GM21529 (cell line): ENCODE measurements around the gene LIPA.
A peak's percentile ranks its signal among the peaks of the same experiment; 100 is the strongest.
"Not testable (repeated sequence)": the region's sequence is repeated elsewhere in the genome, so short reads cannot be mapped to it uniquely, and the experiment has no call there.

Experiments used
- ATAC-seq: cut with Tn5 transposase; IDR thresholded peaks from one replicate; pipeline ENCODE4 v1.9.1; 2021; ENCODE audit not compliant: unreplicated experiment

The LIPA gene

DNA sequence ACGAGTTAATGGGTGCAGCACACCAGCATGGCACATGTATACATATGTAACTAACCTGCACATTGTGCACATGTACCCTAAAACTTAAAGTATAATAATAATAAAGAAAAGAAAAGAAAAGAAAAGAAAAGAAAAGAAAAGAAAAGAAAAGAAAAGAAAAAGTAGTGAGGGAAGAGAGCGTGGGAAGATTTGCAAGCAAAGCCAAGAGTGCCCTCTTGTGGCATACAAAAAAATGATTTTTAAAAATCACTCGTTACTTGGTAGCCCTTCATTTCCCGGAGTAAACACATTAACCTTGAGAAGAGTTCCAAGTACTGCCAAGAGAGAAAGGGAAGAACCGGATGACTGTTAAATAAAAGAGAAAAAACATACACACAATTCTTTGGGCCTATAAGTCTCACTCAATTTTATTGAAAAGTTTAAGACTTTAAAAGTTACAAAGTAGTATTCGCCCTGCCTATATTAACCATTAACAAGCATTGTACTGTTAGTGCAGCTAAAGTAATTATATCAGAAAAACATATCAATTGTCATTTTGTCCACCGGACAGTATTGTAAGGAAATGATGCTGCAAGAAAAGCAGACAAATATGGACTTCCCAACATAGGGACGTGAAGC lies 38.3 kb downstream of the LIPA start:
- no peak for ATAC-seq

DNA sequence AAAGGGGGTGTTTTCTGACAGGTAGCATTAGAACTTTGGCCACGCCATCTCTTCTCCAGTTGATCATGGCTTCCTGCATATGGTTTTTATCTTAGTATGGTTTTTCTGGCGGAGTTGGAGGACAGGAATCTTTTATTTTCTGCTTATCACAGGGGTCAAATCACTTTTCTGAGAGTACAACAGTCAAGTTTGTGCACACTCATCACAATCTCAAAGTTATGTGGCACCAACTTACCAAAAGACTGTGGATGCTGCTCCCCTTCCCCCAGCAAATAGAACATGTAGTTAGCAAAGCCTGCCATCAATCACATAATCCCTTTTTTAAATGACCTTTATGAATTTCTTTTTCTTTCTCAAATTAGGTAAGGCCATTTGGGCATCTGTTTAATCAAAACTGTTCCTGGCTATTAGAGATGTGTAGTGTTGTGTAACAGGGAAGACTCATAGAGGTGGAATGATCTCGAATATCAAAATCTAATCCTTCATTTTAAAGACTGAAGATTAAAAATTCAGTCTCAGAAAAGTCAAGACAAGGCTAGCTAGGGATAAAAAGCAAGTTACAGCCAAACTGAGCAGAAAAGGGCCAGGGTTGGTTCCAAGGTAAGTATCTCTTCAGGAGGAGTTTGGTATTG lies 40.7 kb downstream of the LIPA start:
- ATAC-seq = no peak

DNA sequence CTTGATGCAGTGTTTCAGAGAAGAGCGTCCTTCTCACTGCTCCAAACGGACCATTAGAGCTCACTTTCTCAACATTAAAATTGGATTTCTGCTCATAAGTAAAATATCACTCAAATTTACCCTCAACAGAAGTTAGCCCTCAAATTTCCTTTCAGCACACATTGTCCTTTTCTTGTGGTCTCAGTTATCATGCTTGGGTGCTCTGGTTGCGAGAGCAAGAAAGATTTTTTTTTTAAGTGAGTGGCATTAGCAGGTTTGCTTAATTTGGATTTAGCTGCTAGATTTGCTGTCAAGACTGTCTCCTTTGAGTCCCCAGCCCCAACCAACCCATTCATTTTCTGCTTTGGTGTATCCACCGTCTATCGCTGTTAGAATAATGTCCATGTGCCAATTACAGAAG lies 41.9 kb downstream of the LIPA start:
- no peak for ATAC-seq

DNA sequence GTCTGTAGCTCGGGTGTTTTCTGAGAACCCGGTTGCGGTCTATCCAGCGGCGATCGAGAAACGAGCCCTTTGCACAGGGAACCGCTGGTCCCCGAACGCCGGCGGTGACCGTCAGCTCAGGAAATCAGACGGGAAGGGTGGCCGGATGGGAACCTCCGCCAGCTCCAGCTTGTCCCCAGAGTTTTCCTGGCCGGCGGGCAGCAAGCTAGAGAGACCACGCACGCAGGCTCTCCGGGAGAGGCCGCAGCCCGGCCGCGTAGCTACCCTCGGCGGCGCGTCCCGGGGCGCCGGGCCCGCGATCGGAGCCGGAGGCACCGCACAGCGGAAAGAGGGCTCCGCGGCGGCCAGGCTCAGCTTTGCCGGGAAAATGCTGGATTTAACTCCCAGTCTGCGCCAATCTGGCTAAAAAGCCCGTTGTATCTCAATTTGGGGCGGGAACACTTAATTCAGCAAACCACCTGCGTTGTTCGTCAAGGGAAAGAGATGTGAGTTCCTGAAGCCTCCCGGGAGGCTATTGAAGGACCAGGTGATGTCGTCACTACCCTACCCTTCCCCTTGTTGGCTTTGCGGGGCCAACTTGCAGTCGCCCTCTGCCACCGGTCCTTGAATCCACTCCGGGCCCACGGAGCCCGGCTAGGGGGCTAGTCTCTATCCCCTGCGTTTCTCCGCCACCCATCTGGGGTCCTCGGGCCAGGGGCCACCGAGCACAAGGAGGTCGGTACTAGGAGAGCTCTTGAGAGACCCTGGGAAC lies 43.6 kb downstream of the LIPA start:
- ATAC-seq = peak; percentile 18

DNA sequence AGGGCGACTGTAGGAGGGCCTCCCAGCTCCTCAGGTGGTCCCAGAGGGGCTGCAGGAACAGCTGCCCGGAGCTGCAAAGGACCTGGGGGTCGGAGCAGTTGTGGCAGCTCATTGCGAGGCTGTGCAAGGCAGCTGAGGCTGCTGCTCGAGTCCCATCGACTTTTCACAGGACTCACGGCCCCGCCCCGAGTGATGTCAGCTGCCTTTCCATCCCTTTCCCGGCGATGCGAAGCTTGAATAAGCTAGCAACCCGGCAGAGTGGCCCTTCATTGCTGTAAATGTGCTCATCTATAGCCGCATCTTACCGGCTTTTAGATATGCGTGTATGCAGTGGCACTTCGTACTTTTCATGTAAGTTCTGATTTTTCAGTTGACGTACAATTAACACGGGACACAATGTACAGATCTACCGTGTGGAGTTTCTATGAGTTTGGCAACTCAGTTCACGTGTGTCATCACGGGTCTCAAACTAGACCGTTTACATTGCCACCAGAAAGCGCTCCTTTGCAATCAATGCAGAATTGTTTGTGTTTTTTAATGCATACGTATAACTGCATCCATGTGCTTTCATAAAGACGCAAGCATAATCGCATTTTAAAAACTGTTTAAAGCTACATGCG lies 44.3 kb downstream of the LIPA start, which contains the start of gene CH25H:
CH25H (minus strand) TSS at position 137 of the 620 bp plus-strand sequence; CDS start at position 112, 25 bp downstream.
- ATAC-seq = peak; percentile 36

DNA sequence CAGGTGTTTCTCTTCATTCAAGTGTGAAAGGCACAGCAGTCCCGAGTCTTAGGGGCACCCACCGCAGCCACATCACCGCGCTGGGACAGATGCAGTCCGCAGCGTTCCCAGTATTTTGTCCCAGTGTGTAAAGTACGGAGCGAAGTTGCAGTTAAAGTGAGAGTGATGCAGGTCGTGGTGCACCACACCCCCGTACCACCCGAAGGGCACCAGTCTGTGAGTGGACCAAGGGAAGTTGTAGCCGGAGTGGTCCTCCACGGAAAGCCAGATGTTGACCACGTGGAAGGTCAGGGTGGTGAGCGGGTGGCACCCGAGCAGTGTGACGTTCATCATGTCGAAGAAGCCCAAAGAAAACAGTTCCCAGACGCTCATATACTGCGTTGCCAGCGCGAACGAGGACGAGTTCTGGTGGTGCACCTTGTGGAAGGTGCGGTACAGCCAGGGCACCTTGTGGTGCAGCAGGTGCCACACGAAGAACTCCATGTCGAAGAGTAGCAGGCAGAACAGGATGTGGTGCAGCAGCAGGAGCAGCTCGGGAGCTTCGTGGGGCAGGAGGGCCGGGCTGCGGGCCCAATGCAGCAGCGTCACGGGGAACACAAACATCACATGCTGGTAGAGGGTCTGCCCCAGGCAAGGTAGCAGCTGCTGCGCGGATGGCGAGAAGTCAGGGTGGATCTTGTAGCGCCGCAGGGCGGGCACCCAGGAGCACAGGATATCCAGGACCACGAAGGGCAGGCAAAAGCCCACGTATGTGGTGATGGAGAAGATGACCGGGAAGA lies 45.0 kb downstream of the LIPA start:
- peak; percentile 31 for ATAC-seq

DNA sequence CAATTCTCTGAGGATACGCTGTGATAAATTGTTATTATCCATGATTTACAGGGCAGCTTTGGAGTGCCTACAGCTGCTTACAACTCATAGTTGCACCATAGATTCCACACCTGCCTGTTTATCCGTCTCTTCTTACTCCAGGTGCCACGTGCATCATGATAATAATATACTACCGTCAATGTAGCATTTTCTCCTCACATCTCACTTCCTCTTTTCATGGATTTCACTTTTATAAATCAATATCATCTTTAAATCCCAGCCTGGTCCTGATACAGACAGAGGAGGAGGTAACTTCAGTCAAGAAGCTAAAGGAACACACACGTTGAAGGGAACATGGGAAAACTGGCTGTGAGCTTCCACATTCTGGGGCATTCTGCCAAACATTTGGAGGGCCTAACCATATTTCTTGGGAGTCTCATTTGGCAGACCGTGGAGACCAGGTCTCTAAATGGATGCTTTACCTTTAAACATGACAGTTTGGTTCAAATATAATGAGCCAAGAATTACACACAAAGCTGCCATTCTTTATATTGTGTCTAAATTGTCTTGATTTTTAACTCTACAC lies 46.9 kb downstream of the LIPA start:
- ATAC-seq = no peak

DNA sequence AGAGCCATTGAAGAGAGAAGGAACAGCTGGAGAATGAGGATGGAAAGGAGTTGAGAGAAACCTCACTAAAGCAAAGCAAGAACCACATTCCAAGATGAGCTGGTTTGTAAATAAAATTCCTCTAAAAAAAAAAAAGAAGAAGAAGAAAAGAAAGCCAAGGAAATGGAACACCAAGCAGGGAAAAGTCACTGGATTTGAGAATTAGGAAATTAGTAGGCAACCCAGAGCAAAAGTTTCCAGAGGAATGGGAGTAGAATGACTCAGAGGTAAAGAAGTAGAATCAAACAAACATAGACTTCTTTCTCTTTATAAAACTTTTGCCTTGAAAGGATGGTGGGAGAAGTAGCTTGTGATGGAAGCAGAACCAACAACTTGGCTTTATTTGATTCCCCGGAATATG lies 48.3 kb downstream of the LIPA start:
- ATAC-seq = no peak

DNA sequence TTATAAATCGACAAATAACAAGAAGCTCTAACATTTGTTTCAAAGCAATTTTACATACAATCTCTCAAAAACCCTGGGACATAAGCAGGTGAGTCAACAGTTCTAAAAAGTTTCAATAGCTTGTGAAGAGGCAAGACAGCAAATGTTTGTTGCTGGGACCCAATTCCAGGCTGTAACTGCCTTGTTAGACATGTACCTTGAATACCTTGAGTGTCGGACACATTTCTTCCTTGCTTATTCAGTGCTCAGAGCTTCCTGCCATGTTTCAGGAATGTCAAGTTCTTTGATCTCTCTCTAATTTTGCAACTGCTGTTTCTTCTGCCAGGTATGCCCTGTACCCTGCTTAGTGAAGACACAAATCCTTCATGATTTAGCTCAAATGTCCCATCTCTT lies 49.5 kb downstream of the LIPA start:
- no peak for ATAC-seq

DNA sequence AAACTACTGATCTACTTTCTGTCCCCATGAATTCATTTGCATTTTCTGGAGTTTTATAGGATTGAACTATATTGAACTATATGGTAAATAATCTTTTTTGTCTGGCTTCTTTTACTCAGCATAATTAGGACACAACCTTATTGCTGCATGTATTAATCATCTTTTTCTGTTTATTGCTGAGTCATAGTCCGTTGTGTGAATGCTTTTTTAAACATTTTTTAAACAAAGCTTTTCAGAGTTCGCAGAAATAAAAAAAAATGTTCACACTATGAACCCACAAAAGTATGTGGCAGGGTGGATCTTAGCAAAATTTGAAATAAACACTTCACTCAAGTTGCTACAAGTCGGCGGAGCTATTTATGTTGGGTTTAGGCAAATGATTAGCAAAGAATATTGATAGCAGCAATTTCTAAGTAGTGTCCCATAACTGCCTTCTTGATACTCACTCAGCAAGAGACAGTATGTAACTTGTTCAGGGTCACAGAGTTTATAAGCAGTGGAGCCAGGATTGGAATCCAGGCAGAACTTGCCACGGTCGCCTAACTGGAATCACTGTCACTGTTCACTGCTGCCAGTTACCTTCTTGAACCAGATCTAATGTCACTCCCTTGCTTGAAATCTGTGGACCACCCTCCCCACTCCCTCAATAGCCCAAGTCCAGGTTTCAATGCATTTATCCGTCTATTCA lies 50.1 kb downstream of the LIPA start:
- ATAC-seq = no peak

DNA sequence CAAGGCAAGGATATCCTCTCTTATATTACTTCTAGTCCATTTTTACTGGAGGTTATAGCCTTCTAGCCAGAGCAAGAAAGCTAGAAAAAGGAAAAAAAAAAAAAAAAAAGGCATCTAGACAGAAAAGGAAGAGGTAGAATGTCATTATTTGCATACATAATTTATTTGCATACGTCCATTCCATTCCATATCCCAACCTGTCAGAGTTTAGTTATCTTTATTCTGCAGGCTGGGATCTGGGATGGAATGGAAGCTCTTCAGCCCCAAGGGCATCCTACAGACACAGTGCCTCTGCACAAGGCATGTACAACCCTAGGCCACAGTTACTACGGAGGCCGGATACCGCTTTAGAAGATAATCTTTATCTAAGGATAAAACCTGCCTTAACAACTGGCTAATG lies 54.1 kb downstream of the LIPA start:
- ATAC-seq = no peak

DNA sequence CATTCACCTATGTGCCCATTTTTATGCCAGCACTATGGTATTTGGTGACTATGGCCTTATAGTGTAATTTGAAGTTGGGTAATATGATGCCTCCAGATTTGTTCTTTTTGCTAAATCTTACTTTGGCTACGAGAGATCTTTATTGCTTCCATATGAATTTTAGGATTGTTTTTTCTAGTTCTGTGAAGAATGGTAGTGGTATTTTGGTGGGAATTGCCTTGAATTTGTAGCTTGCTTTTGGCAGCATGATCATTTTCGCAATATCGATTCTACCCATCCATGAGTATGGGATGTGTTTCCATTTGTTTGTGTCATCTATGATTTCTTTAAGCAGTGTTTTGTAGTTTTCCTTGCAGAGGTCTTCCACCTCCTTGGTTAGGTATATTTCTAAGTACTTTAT lies 60.3 kb downstream of the LIPA start:
- not testable (repeated sequence) for ATAC-seq

DNA sequence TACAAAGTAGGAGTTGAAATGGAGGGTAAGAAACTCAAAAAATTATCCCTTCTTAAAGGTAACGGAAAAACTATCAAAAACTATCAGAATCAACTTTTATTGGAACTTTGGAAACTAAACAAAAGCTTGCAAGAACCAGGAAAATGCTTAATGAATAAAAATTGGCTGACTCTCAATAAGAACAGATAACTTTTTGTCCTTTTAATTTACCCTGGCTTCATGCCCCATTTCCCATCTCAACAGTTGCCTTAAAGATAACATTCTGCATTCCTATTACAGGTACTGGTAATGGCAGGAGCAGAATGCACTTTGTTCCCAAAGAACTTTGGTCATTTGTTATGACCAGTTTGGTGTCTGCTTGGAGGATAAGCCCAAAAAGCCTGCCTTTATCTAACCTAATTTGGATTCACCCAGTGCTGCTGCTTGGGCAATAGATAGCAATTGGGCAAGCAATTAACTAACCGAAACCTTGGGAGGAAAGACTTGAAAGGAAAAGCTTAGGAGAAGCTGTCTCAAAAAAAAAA lies 62.3 kb downstream of the LIPA start:
- ATAC-seq = no peak

DNA sequence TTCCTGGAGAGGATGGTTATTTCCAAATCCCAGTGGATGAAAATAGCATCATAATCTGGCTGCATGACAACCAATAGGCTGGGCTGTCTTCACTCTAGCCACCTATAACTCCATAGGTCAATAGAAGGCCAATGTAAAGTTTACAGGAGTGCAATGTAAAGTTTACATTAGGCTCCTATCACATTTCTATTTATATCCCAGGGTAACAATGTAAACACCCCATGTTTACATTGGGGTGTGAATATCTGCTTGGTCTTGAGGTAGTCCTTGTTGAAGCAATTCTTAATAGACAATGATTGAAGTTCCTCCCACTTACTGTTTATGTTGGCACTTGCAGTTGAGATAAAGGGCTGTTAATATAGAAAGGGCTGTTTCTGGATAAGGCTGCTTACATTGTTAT lies 65.9 kb downstream of the LIPA start:
- no peak for ATAC-seq

DNA sequence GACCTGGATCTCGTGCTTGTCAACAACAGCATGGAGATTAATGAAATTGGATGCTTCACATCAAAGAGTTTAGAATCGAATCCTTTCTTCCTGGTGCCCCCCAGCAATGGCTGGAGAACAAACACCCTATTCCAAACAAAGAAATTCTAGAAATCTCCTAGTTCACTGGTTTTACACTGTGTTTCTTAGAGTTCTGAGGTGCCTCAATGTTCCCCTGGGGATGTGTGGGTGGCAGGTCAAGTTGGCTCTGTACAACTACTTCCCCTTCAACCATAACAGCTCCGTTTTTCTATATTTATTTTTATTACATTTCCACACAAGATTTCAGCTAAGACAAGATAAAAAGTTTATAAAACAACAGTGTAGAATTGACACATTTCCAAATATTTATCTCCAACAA lies 66.9 kb downstream of the LIPA start:
- ATAC-seq = no peak

DNA sequence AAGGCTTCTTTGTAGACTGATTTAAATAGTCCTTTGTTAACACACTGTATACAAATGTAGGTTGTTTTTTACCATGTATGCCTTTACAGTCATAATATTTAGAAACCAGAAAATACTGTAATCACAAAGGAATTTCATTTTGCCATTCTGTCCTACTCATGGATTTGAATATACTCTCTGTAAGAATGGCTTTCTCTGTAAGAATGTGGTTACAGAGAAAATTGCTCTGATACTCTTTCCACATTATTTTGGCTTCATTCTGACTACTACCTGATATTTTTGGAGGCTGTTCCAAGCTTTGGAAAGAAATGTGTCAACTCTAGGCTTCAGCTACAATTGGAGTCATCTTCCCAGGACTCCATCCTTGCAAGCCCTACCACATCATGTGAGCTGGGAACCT lies 68.0 kb downstream of the LIPA start:
- ATAC-seq = no peak

DNA sequence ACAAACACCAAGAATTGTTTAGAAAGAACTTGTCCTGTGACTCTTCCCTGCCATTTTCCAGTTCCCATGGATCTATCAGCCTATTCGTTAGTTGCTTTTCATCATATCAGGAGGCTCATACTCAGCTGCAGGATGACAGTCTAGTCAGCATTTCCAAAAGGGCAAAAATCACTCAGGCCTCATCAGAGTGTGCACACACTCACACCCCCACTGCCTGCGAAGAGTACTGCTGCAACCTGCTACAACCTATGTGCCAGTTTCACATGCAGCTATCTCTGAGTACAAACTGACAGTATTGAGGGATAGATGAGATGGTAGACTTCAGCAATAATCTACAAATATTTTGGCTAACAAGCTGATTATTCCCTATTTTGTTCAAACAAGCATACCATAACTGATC lies 68.7 kb downstream of the LIPA start:
- ATAC-seq = no peak

DNA sequence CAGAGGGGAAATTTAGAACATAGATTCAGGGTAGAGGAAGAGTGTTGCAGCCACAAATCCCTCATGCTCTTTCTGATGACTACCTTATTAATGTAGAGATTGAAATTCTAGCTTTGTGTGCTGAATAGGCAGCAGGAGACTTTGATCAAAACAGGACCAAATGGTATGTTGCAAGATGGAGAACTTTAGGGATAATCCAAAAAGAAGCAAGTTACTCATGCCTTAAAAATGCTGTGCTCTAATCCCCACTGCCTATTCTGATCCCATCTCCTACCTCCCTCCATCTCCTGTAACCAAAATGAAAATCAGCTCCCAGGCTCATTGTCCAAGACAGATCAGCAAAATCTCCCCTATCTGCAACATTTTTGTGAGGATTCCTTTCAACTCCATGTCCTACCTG lies 75.8 kb downstream of the LIPA start:
- no peak for ATAC-seq

DNA sequence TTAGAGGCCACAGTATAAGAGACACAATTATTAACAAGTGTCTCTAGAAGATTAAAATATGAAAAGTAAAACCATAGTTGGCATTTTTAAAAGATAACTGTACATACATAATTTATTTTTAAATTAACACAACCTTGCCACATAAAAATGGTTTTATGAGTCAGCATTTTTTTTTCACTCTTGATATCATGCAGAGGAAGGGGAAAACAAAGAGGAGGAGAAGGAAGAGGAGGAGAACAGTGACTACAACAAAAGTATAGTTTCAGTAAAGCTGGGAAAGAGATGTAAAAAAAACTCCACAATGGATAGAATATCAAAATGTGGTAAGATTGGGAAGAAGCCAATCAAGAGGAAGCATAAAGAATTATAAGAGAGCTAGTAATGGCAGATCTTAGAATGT lies 78.5 kb downstream of the LIPA start:
- ATAC-seq = no peak

DNA sequence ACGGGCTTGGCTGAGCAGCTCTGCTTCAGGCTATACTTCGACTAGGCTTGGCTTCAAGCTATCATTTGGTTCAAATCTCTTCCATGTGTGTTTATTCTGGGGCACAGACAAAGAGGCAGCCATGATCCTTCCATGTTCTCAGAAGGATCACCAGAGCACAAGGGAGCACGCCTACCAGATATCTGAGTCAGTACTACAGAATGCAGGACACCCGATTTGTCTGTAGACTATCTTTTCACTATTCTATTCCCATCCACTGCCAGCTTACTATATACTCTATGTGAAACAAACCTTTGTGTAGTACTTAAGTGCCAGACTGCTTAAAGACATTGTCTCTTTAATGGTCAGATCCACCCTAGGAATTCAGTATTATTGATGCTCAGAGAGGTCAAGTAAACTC lies 79.6 kb downstream of the LIPA start:
- no peak for ATAC-seq
